Upper lobe of left lung (tissue), 6 donors: Measurements from ENCODE around the gene TNNI2. TPM values are rescaled to one million over a fixed set of nuclear protein-coding genes. Genes with fewer than 3 reads are reported as not detected.

Source experiments
- ATAC-seq, 2 donors: fragments of 200-7000 bp; cut with Tn5 transposase; one replicate each; pipeline ENCODE4 v1.9.1; 2022; ENCODE audit warnings: mild to moderate bottlenecking in 2 of 2, moderate library complexity in 2 of 2; ENCODE audit not compliant: low FRiP score in 2 of 2
- DNase-seq, 2 donors: peaks; one replicate each; pipeline ENCODE4 v3.0.0-alpha.2; 2019 to 2020
- H3K27ac ChIP-seq, 4 donors: fragments of 200-600 bp; sonication (generic); one replicate each; pipeline ENCODE4 v1.5.1; 2016 to 2019
- H3K27me3 ChIP-seq, 4 donors: fragments of 200-600 bp; sonication (generic); one replicate each; pipeline ENCODE4 v1.5.1; 2017 to 2019
- H3K36me3 ChIP-seq, 4 donors: fragments of 200-600 bp; sonication (generic); one replicate each; pipeline ENCODE4 v1.5.1; 2016 to 2019
- H3K4me1 ChIP-seq, 4 donors: fragments of 200-600 bp; sonication (generic); one replicate each; pipeline ENCODE4 v1.5.1; 2018 to 2019
- H3K4me3 ChIP-seq, 4 donors: fragments of 200-600 bp; sonication (generic); one replicate each; pipeline ENCODE4 v1.5.1; 2017 to 2019; ENCODE audit warnings: mild to moderate bottlenecking in 2 of 4, moderate library complexity in 1 of 4
- H3K9me3 ChIP-seq, 4 donors: fragments of 200-600 bp; sonication (generic); one replicate each; pipeline ENCODE4 v1.5.1; 2018 to 2019
- EP300 ChIP-seq, 4 donors: sonication (generic); formaldehyde crosslinking; IDR thresholded peaks; one replicate each; pipeline ENCODE4 v1.5.1; 2017; ENCODE audit warnings: antibody characterized with exemption in 4 of 4, control low read depth in 2 of 4
- POLR2A ChIP-seq, 4 donors: fragments of 450-650 bp; IDR thresholded peaks; one replicate each; pipeline ENCODE4 v1.5.1; 2016 to 2017; ENCODE audit warnings: antibody characterized with exemption in 4 of 4, mild to moderate bottlenecking in 2 of 4
- POLR2AphosphoS5 ChIP-seq, 2 donors: sonication (generic); formaldehyde crosslinking; IDR thresholded peaks; one replicate each; pipeline ENCODE4 v1.5.1; 2017; ENCODE audit warnings: antibody characterized with exemption in 2 of 2
- WGBS, 2 donors: methylation state at CpG; one replicate each; pipeline ENCODE4 v1.1.5; 2017 to 2018; 5-methylcytosine and 5-hydroxymethylcytosine counted together
- total RNA-seq, 6 donors: library from RNA; depleted of rRNA in 4 of 6; stranded (reverse); fragments of >200 nt in 4 of 6; gene quantifications; one replicate each; pipeline versions ENCODE4 v1.1.0 to v1.2.1, GENCODE V29; 2016 to 2021
- TF ChIP-seq, protein P1 (sequence below), 6 experiments: fragments of 450-650 bp in 4 of 6; fragments of 200-600 bp in 2 of 6; sonication (generic) in 2 of 6; IDR thresholded peaks; one replicate each; pipeline ENCODE4 v1.5.1; 2016 to 2019; ENCODE audit warnings: antibody characterized with exemption in 6 of 6
- donor health status: DM: no; HTN: no; CAD: no; lungs with moderate emphysema.
- donor health status: DM: no; HTN: yes; CAD: no; lungs with severe emphysema.

Gene TNNI2
- total RNA-seq, 6 donors from 2014 or later = 7.3 to 28.3 (median 16.7) TPM

DNA sequence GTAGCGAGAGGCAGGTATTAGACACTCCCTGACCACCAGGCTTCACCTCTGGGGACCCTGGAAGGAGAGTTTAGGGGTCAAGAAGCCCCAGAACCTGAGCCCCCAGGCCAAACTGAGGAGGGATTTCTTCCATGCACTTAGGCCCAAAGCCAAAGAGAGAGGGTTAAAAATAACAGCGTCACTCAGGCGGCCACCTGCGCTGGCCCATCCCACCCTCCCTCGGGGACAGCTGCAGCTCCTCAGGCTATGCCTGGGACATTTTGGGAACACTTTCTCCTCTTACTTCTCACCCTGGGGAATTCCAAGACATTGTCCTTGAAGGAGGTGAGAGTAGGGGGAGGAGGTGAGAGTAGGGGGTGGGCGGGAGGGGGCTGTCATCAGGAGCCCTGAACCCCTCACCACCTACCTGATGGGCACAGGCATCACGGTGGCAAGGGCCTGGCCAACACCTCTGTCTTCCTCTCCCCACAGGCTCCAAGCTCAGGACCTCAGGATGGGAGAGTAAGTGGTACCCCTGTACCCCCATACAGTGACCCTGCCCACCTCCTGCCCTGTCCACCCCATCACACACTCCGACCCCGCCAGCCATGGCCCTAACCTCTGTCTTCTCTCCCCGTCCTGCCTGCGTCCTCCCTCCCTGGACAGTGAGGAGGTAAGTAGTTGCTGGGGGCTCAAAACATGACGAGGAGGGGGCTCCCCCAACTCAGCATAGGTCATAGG lies 583 bp downstream of the TNNI2 start:
- Histone ChIP-seq H3K27ac (peak overlapping the region in 3 of 4 donors; percentile 64 to 89 (median 84)), H3K4me1 (peaks cover 11 to 32% (median 26%) of the 10 kb centered on the region in 4 donors), H3K36me3 (no peaks in the 10 kb centered on the region), H3K9me3 (no peaks in the 10 kb centered on the region), H3K4me3 (no peak overlapping the region), H3K27me3 (no peaks in the 10 kb centered on the region)
- DNase-seq = no peak
- 66 to 79% methylated on average over 9 to 12 of the region's 12 CpGs for WGBS, 2 donors
- TF ChIP-seq, protein P1, sequence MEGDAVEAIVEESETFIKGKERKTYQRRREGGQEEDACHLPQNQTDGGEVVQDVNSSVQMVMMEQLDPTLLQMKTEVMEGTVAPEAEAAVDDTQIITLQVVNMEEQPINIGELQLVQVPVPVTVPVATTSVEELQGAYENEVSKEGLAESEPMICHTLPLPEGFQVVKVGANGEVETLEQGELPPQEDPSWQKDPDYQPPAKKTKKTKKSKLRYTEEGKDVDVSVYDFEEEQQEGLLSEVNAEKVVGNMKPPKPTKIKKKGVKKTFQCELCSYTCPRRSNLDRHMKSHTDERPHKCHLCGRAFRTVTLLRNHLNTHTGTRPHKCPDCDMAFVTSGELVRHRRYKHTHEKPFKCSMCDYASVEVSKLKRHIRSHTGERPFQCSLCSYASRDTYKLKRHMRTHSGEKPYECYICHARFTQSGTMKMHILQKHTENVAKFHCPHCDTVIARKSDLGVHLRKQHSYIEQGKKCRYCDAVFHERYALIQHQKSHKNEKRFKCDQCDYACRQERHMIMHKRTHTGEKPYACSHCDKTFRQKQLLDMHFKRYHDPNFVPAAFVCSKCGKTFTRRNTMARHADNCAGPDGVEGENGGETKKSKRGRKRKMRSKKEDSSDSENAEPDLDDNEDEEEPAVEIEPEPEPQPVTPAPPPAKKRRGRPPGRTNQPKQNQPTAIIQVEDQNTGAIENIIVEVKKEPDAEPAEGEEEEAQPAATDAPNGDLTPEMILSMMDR (IDR thresholded peaks at IDR 0.05) = no peak
- no peak for TF ChIP-seq POLR2A (IDR thresholded peaks at IDR 0.05)
- TF ChIP-seq EP300 (IDR thresholded peaks at IDR 0.05) = no peak
- TF ChIP-seq POLR2AphosphoS5 (IDR thresholded peaks at IDR 0.05) = no peak
- no peak for ATAC-seq

- Histone ChIP-seq H3K36me3 (no peaks in the 10 kb centered on the region), H3K27me3 (no peaks in the 10 kb centered on the region), H3K4me3 (peak overlapping the region in 1 of 4 donors; percentile 33), H3K27ac (peak overlapping the region; percentile 53 to 89 (median 74)), H3K4me1 (peaks cover 19 to 34% (median 32%) of the 10 kb centered on the region in 4 donors), H3K9me3 (no peaks in the 10 kb centered on the region)
- peak in 1 of 2 donors; percentile 32 for TF ChIP-seq POLR2AphosphoS5 (IDR thresholded peaks at IDR 0.05)
- TF ChIP-seq EP300 (IDR thresholded peaks at IDR 0.05) = no peak
- WGBS, 2 donors = 79 to 83% methylated on average over 14 to 17 of the region's 26 CpGs
- DNase-seq (peak; percentile 82 to 86), ATAC-seq (peak; percentile 30 to 61)
Measured at GRCh38 chr11:1839924-1840779, 1.4 kb downstream of the TNNI2 start.

DNA sequence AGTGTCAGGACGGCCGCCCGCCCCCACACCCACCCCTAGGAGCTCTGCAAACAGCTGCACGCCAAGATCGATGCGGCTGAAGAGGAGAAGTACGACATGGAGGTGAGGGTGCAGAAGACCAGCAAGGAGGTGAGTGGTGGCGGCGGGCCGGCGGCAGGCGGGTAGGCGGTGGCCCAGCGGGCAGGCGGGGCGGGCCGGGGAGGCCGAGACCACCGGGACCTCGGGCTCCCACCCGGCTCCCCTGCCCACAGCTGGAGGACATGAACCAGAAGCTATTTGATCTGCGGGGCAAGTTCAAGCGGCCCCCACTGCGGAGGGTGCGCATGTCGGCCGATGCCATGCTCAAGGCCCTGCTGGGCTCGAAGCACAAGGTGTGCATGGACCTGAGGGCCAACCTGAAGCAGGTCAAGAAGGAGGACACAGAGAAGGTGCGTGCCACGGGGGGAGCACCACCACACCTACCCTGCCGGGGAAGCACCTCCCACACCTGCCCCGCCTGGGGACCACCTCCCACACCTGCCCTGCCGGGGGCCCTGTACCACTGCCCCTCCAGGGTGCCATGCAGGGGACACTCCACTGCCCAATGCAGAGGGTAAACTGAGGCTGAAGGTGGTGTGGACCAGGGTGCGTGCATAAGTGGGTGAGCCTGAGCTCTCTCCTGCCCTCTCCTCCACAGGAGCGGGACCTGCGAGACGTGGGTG lies 2.1 kb downstream of the TNNI2 start:
- ATAC-seq = no peak
- Histone ChIP-seq H3K27ac (peak overlapping the region in 2 of 4 donors; percentile 84 to 89), H3K36me3 (no peaks in the 10 kb centered on the region), H3K27me3 (no peaks in the 10 kb centered on the region), H3K4me1 (peaks cover 24 to 42% (median 35%) of the 10 kb centered on the region in 4 donors), H3K9me3 (no peaks in the 10 kb centered on the region), H3K4me3 (peak overlapping the region in 1 of 4 donors; percentile 33)
- no peak for DNase-seq
- no peak for TF ChIP-seq EP300 (IDR thresholded peaks at IDR 0.05)
- TF ChIP-seq POLR2AphosphoS5 (IDR thresholded peaks at IDR 0.05) = no peak
- no peak for TF ChIP-seq POLR2A (IDR thresholded peaks at IDR 0.05)
- TF ChIP-seq, protein P1 (IDR thresholded peaks at IDR 0.05) = no peak
- 87 to 92% methylated on average over 36 of the region's 37 CpGs for WGBS, 2 donors

DNA sequence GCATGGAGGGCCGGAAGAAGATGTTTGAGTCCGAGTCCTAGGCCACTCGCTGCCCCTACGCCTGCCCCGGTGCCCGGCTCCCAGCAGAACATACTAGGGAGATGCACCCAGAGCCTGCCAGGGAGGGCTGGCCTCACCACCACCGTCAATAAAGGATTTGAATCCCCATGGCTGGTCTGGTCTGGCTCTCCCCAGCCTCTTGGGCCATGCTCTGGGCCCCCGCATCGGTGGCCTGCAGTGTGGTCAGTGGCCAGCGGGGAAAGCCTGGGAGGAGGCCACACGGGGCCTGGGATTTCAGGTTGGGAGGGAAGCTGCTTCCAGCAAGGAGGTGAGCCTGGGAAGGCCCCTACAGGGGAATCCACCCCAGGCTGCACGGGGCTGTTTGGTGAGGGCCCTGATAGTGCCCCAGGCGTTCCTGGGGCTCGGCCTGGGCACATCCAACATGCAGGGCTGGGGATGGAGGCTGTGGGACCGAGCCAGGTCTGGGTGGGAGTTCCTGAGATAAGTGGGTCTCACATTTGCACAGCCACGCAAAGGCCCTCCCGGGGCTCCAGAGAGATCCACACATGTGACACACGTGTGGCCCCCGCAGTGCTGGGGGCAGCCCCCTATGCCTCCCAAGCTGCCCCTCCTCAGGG lies 2.8 kb downstream of the TNNI2 start:
- ATAC-seq = no peak
- Histone ChIP-seq H3K4me1 (peaks cover 24 to 43% (median 35%) of the 10 kb centered on the region in 4 donors), H3K27me3 (no peaks in the 10 kb centered on the region), H3K4me3 (no peak overlapping the region), H3K9me3 (no peaks in the 10 kb centered on the region), H3K36me3 (no peaks in the 10 kb centered on the region), H3K27ac (no peak overlapping the region)
- 89 to 94% methylated on average over 8 to 18 of the region's 19 CpGs for WGBS, 2 donors
- TF ChIP-seq EP300 (IDR thresholded peaks at IDR 0.05) = no peak
- no peak for TF ChIP-seq POLR2A (IDR thresholded peaks at IDR 0.05)
- TF ChIP-seq, protein P1 (IDR thresholded peaks at IDR 0.05) = no peak
- TF ChIP-seq POLR2AphosphoS5 (IDR thresholded peaks at IDR 0.05) = no peak
- peak in 1 of 2 donors; percentile 64 for DNase-seq
